SU-DHL-6 (cell line): ENCODE measurements around the gene CYBA.

Source experiments
- H2AFZ ChIP-seq: fragments of 200-600 bp; sonication (generic); 2 replicates; pipeline ENCODE4 v1.6.1; 2014; ENCODE audit warnings: low read depth, mild to moderate bottlenecking, moderate library complexity, mixed read lengths, antibody characterized with exemption, low read length; ENCODE audit not compliant: severe bottlenecking
- H3F3A ChIP-seq: fragments of 200-600 bp; shearing (Covaris generic); 2 replicates; pipeline ENCODE4 v1.6.0; 2016; ENCODE audit warnings: antibody characterized with exemption, mild to moderate bottlenecking; ENCODE audit not compliant: insufficient read depth
- H3K27ac ChIP-seq: fragments of 200-600 bp; sonication (generic); 2 replicates; pipeline ENCODE4 v1.5.1; 2016; ENCODE audit warnings: low read depth, mild to moderate bottlenecking, low read length, moderate library complexity, mixed read lengths
- H3K27me3 ChIP-seq: fragments of 200-600 bp; sonication (generic), shearing (Covaris generic); 2 replicates; pipeline ENCODE4 v1.6.0; 2014; ENCODE audit warnings: mild to moderate bottlenecking, low read length
- H3K36me3 ChIP-seq: fragments of 200-600 bp; sonication (generic); 2 replicates; pipeline ENCODE4 v1.6.1; 2014; ENCODE audit warnings: mild to moderate bottlenecking, low read length, mixed read lengths
- H3K4me2 ChIP-seq: fragments of 300-600, 200-600 bp; shearing (Covaris generic), sonication (generic); 2 replicates; pipeline ENCODE4 v1.6.0; 2014; ENCODE audit warnings: low read length, low read depth, mild to moderate bottlenecking; ENCODE audit not compliant: poor library complexity, severe bottlenecking
- H3K4me3 ChIP-seq: fragments of 200-600 bp; sonication (generic); 2 replicates; pipeline ENCODE4 v1.5.1; 2014; ENCODE audit warnings: antibody characterized with exemption, low read length, mild to moderate bottlenecking, mixed read lengths; ENCODE audit not compliant: insufficient read depth, poor library complexity, severe bottlenecking
- H3K79me2 ChIP-seq: fragments of 200-600 bp; sonication (generic); 2 replicates; pipeline ENCODE4 v1.6.1; 2014; ENCODE audit warnings: mild to moderate bottlenecking, low read length, moderate library complexity; ENCODE audit not compliant: insufficient read depth
- H3K9ac ChIP-seq: fragments of 200-600 bp; sonication (generic); 2 replicates; pipeline ENCODE4 v1.7.0; 2014; ENCODE audit warnings: mild to moderate bottlenecking, low read length
- H3K9me2 ChIP-seq: fragments of 200-600 bp; sonication (generic); replicated peaks from 2 replicates; pipeline ENCODE4 v1.6.1; 2014; ENCODE audit warnings: low read length; ENCODE audit not compliant: insufficient read depth
- H3K9me3 ChIP-seq: fragments of 200-600 bp; sonication (generic); 2 replicates; pipeline ENCODE4 v1.6.1; 2014; ENCODE audit warnings: low read length, mixed read lengths; ENCODE audit not compliant: insufficient read depth
- H4K20me1 ChIP-seq: fragments of 200-600 bp; sonication (generic); 2 replicates; pipeline ENCODE4 v1.6.1; 2014; ENCODE audit warnings: low read depth, mild to moderate bottlenecking, antibody characterized with exemption, low read length, moderate library complexity, mixed read lengths
- EZH2phosphoT487 ChIP-seq: fragments of 200-600 bp; sonication (generic), shearing (Covaris generic); conservative IDR thresholded peaks from 2 replicates; pipeline ENCODE4 v1.6.1; 2018; ENCODE audit warnings: mild to moderate bottlenecking, antibody characterized with exemption, low read length, moderate library complexity, mixed read lengths
- TF ChIP-seq, protein P1 (sequence below): fragments of 200-600 bp; sonication (generic); IDR thresholded peaks from one replicate; pipeline ENCODE4 v1.5.1; 2017; ENCODE audit warnings: antibody characterized with exemption, mild to moderate bottlenecking, low read length, moderate library complexity; ENCODE audit not compliant: insufficient read depth, poor library complexity, severe bottlenecking

The CYBA gene

DNA sequence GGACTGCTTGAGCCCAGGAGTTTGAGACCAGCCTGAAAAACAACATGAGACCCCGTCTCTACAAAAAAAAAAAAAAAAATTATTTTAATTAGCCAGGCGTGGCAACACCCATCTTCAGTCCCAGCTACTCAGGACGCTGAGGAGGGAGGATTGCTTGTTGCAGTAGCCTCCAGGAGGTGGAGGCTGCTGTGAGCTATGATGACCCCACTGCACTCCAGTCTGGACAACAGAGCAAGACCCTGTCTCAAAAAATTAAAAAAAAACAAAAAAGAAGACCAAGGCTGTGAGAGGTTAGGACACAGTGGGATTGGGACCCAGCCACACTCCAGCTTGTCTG lies 36.8 kb upstream of the CYBA start:
- no peak overlapping the region for H3K27ac ChIP-seq
- no peaks in the 10 kb centered on the region for H4K20me1 ChIP-seq
- H3K79me2 ChIP-seq = no peaks in the 10 kb centered on the region
- H3K9ac ChIP-seq = no peak overlapping the region
- no peaks in the 10 kb centered on the region for H3K36me3 ChIP-seq
- no peak overlapping the region for H3K4me2 ChIP-seq
- no peaks in the 10 kb centered on the region for H3K27me3 ChIP-seq
- H3K9me3 ChIP-seq = no peaks in the 10 kb centered on the region
- H3K9me2 ChIP-seq = no peaks in the 10 kb centered on the region
- H3F3A ChIP-seq = no peaks in the 10 kb centered on the region
- no peak overlapping the region for H3K4me3 ChIP-seq
- no peak overlapping the region for H2AFZ ChIP-seq
- TF ChIP-seq, protein P1, sequence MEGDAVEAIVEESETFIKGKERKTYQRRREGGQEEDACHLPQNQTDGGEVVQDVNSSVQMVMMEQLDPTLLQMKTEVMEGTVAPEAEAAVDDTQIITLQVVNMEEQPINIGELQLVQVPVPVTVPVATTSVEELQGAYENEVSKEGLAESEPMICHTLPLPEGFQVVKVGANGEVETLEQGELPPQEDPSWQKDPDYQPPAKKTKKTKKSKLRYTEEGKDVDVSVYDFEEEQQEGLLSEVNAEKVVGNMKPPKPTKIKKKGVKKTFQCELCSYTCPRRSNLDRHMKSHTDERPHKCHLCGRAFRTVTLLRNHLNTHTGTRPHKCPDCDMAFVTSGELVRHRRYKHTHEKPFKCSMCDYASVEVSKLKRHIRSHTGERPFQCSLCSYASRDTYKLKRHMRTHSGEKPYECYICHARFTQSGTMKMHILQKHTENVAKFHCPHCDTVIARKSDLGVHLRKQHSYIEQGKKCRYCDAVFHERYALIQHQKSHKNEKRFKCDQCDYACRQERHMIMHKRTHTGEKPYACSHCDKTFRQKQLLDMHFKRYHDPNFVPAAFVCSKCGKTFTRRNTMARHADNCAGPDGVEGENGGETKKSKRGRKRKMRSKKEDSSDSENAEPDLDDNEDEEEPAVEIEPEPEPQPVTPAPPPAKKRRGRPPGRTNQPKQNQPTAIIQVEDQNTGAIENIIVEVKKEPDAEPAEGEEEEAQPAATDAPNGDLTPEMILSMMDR = no peak
- TF ChIP-seq EZH2phosphoT487 = no peak

DNA sequence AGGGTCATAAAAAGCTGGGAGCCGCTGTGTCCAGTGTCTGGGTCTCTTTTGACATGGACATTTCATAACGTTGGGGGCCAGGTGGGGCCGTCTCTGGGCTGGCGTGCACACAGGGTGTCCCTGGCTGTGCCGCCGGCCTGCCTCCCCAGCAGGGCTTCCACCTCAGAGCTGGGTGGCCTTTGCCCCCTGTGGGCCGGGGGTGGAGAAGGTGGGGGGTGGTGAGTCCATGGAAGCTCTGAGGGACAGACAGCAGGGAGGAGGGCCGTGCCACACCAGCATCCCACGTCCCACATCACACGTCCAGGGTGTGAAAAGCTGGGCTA lies 36.4 kb upstream of the CYBA start:
- peaks cover 4% of the 10 kb centered on the region for H3F3A ChIP-seq
- H2AFZ ChIP-seq = no peak overlapping the region
- H3K4me3 ChIP-seq = no peak overlapping the region
- H3K9me3 ChIP-seq = no peaks in the 10 kb centered on the region
- no peak overlapping the region for H3K27ac ChIP-seq
- H3K36me3 ChIP-seq = no peaks in the 10 kb centered on the region
- TF ChIP-seq EZH2phosphoT487 = no peak
- no peaks in the 10 kb centered on the region for H3K27me3 ChIP-seq
- H3K79me2 ChIP-seq = no peaks in the 10 kb centered on the region
- H4K20me1 ChIP-seq = no peaks in the 10 kb centered on the region
- no peak overlapping the region for H3K4me2 ChIP-seq
- no peak overlapping the region for H3K9ac ChIP-seq
- H3K9me2 ChIP-seq = no peaks in the 10 kb centered on the region

DNA sequence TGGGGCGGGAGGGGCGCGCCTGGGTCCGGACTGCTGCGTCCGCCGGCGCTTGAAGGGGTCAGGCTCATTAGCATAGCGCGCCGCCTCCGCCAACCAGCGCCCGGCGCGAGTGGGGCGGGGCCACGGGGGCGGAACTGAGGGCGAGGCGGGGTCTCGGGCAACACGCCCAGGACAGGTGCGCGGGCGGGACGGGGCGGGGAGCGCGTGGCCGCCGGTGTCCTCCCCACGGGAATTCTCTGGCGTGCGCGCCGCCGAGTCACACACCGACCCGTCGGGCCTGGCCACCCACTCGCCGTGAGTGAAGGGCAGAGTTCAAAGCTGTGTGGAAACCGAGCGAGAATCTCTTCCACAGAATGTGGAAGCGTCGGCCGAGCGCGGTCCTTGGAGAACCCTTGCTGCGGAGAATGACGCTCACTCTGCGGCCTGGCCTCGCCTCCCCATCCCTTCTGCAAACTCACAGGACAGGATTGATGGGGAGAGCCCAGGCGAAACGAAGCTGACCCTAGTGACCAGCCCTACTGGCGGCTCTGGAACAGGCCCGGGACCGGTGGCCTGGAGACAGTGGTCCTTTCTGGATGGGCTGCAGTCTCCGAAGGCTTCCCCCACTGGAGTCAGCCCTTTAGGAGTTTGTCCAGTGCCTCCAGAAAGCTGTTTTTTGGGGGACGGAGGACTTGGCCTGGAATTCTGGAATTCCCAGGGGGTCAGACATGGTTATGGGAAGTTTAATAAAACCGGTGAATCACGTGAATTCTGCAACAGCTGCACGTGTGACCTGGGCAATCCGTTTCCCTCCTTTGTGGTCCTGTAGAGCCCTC lies 35.8 kb upstream of the CYBA start, which contains the start of gene SNAI3:
Gene SNAI3 (minus strand): TSS at position 69 of the 815 bp plus-strand sequence. CDS start 101 bp downstream, outside the sequence.
- Histone ChIP-seq H3F3A (peaks cover 9% of the 10 kb centered on the region), H3K79me2 (no peaks in the 10 kb centered on the region), H3K9me3 (no peaks in the 10 kb centered on the region), H3K27me3 (no peaks in the 10 kb centered on the region), H3K9me2 (no peaks in the 10 kb centered on the region), H2AFZ (peak within 1 kb of the TSS; percentile 80), H3K4me2 (peak within 1 kb of the TSS; percentile 89), H3K9ac (peak within 1 kb of the TSS; percentile 54), H3K36me3 (no peaks in the 10 kb centered on the region), H3K27ac (no peak within 1 kb of the TSS), H3K4me3 (peak within 1 kb of the TSS; percentile 67), H4K20me1 (no peaks in the 10 kb centered on the region)
- TF ChIP-seq, protein P1 = no peak
- no peak for TF ChIP-seq EZH2phosphoT487

- no peaks in the 10 kb centered on the region for H3K79me2 ChIP-seq
- H4K20me1 ChIP-seq = no peaks in the 10 kb centered on the region
- peak overlapping the region; percentile 67 for H3K4me3 ChIP-seq
- TF ChIP-seq, protein P1 = no peak
- no peaks in the 10 kb centered on the region for H3K27me3 ChIP-seq
- peak overlapping the region; percentile 54 for H3K9ac ChIP-seq
- peak overlapping the region; percentile 80 for H2AFZ ChIP-seq
- no peaks in the 10 kb centered on the region for H3K9me2 ChIP-seq
- no peaks in the 10 kb centered on the region for H3K9me3 ChIP-seq
- no peak overlapping the region for H3K27ac ChIP-seq
- H3F3A ChIP-seq = peaks cover 14% of the 10 kb centered on the region
- H3K4me2 ChIP-seq = peak overlapping the region; percentile 89
- no peaks in the 10 kb centered on the region for H3K36me3 ChIP-seq
These were observed 35.2 kb upstream of the CYBA start for GRCh38 chr16:88686062-88686438.
